Fibroblast of lung (primary cell): ENCODE results near the gene C12orf60. TPM values are rescaled to one million over a fixed set of nuclear protein-coding genes. Genes with fewer than 3 reads are reported as not detected.

Experiments used
- DNase-seq, 2 donors: peaks; one replicate each; pipeline versions ENCODE4 v3.0.0 to v3.0.0-alpha.2; 2010; ENCODE audit warnings: low read depth in 2 of 2
- H2AFZ ChIP-seq: 2 replicates; pipeline ENCODE4 v1.5.1; 2012; ENCODE audit warnings: low read length, control low read depth, inconsistent platforms
- H3K27ac ChIP-seq: 2 replicates; pipeline ENCODE4 v1.5.1; 2011; ENCODE audit warnings: low read length, control low read depth; ENCODE audit not compliant: insufficient read depth
- H3K27me3 ChIP-seq: 2 replicates; pipeline ENCODE4 v1.5.1; 2011; ENCODE audit warnings: mild to moderate bottlenecking, low read length; ENCODE audit not compliant: control insufficient read depth, insufficient read depth
- H3K36me3 ChIP-seq: 2 replicates; pipeline ENCODE4 v1.5.1; 2011; ENCODE audit warnings: low read length; ENCODE audit not compliant: control insufficient read depth, insufficient read depth
- H3K4me1 ChIP-seq: 2 replicates; pipeline ENCODE4 v1.5.1; 2011; ENCODE audit warnings: low read length; ENCODE audit not compliant: control insufficient read depth, insufficient read depth; ENCODE audit errors: extremely low read depth
- H3K4me2 ChIP-seq: 2 replicates; pipeline ENCODE4 v1.5.1; 2011; ENCODE audit warnings: low read length, control low read depth; ENCODE audit not compliant: insufficient read depth; ENCODE audit errors: extremely low read depth
- H3K4me3 ChIP-seq, 4 experiments: fragments of 200-600 bp in 1 of 4; sonication (generic) in 1 of 4; replicated peaks in 1 of 4; 2 replicates each; pipeline ENCODE4 v1.5.1; 2011 to 2016; ENCODE audit warnings: low read length in 4 of 4, low read depth in 3 of 4, mild to moderate bottlenecking in 3 of 4, control low read depth in 2 of 4, inconsistent platforms in 1 of 4, mixed read lengths in 1 of 4; ENCODE audit not compliant: insufficient read depth in 1 of 4; ENCODE audit errors: control extremely low read depth in 1 of 4
- H3K79me2 ChIP-seq: 2 replicates; pipeline ENCODE4 v1.5.1; 2012; ENCODE audit warnings: mild to moderate bottlenecking, low read length, inconsistent platforms; ENCODE audit not compliant: control insufficient read depth, insufficient read depth
- H3K9ac ChIP-seq: 2 replicates; pipeline ENCODE4 v1.5.1; 2011; ENCODE audit warnings: mild to moderate bottlenecking, low read length, control low read depth; ENCODE audit not compliant: insufficient read depth
- H3K9me3 ChIP-seq: 2 replicates; pipeline ENCODE4 v1.5.1; 2012; ENCODE audit warnings: low read depth, low read length; ENCODE audit not compliant: control insufficient read depth, insufficient read depth
- H4K20me1 ChIP-seq: 2 replicates; pipeline ENCODE4 v1.5.1; 2011; ENCODE audit warnings: low read length; ENCODE audit not compliant: control insufficient read depth, insufficient read depth; ENCODE audit errors: extremely low read depth
- CTCF ChIP-seq, 2 donors: IDR thresholded peaks in 1 of 2; conservative IDR thresholded peaks in 1 of 2; 1 replicate in 1 of 2; 2 replicates in 1 of 2; pipeline ENCODE4 v1.5.1; 2011 to 2012; ENCODE audit warnings: low read length in 2 of 2, control low read depth in 1 of 2, inconsistent platforms in 1 of 2, low read depth in 1 of 2, mild to moderate bottlenecking in 1 of 2
- EZH2 ChIP-seq: IDR thresholded peaks from 2 replicates; pipeline ENCODE4 v1.5.1; 2012; ENCODE audit warnings: low read length, control low read depth, mild to moderate bottlenecking; ENCODE audit errors: missing control alignments
- polyA plus RNA-seq, 2 donors: library from polyadenylated mRNA; depleted of rRNA in 1 of 2; stranded (reverse) in 1 of 2; unstranded in 1 of 2; fragments of >200 nt; gene quantifications; 2 replicates each; pipeline ENCODE4 v1.2.1, GENCODE V29; 2011 to 2012; ENCODE audit warnings: missing spikeins in 1 of 2
- total RNA-seq: library from RNA; depleted of rRNA; stranded (reverse); fragments of >200 nt; gene quantifications from 2 replicates; pipeline ENCODE4 v1.2.1, GENCODE V29; 2014

Gene C12orf60
- total and polyA plus RNA-seq, 2 donors (not counting 1 experiment from before 2014, with no cell fraction given): 1.1 to 1.5 TPM

- no peak for TF ChIP-seq EZH2
- Histone ChIP-seq H3K4me1 (peaks cover 10% of the 10 kb centered on the region), H3K4me3 (no peak overlapping the region), H3K4me2 (no peak overlapping the region), H2AFZ (no peak overlapping the region), H3K27me3 (no peaks in the 10 kb centered on the region), H3K36me3 (no peaks in the 10 kb centered on the region), H3K9ac (no peak overlapping the region), H3K79me2 (peaks cover 2% of the 10 kb centered on the region), H4K20me1 (no peaks in the 10 kb centered on the region), H3K9me3 (no peaks in the 10 kb centered on the region), H3K27ac (no peak overlapping the region)
- no peak for DNase-seq
These were observed 21.9 kb upstream of the C12orf60 start for GRCh38 chr12:14781563-14781962.

GRCh38 chr12:14782756-14783155, 20.7 kb upstream of the C12orf60 start:
- Histone ChIP-seq H3K4me2 (no peak overlapping the region), H3K4me1 (peaks cover 3% of the 10 kb centered on the region), H3K9ac (no peak overlapping the region), H3K36me3 (peaks cover 3% of the 10 kb centered on the region), H2AFZ (no peak overlapping the region), H4K20me1 (no peaks in the 10 kb centered on the region), H3K9me3 (no peaks in the 10 kb centered on the region), H3K27ac (no peak overlapping the region), H3K79me2 (no peaks in the 10 kb centered on the region), H3K4me3 (no peak overlapping the region), H3K27me3 (no peaks in the 10 kb centered on the region)
- TF ChIP-seq EZH2 (no peak), CTCF (conservative IDR thresholded peaks at IDR 0.05 in 1 of 2, IDR thresholded peaks at IDR 0.05 in 1 of 2; ENCODE audit: low read depth in 1 of 2, low read length in 2 of 2) (no peak)
- DNase-seq: no peak

GRCh38 chr12:14784471-14784870, 19.0 kb upstream of the C12orf60 start:
- H3K4me3 ChIP-seq: no peak overlapping the region
- no peak overlapping the region for H3K27ac ChIP-seq
- H3K9ac ChIP-seq: no peak overlapping the region
- DNase-seq: no peak
- no peaks in the 10 kb centered on the region for H3K9me3 ChIP-seq
- TF ChIP-seq CTCF (conservative IDR thresholded peaks at IDR 0.05 in 1 of 2, IDR thresholded peaks at IDR 0.05 in 1 of 2; ENCODE audit: low read depth in 1 of 2, low read length in 2 of 2) (no peak), EZH2 (no peak)
- no peaks in the 10 kb centered on the region for H3K27me3 ChIP-seq
- H3K79me2 ChIP-seq: no peaks in the 10 kb centered on the region
- no peak overlapping the region for H2AFZ ChIP-seq
- H3K4me1 ChIP-seq: peaks cover 3% of the 10 kb centered on the region
- H3K36me3 ChIP-seq: peaks cover 6% of the 10 kb centered on the region
- no peaks in the 10 kb centered on the region for H4K20me1 ChIP-seq
- H3K4me2 ChIP-seq: no peak overlapping the region
